ENCODE results near the gene ASMTL.
"Not testable (repeated sequence)": the region's sequence is repeated elsewhere in the genome, so short reads cannot be mapped to it uniquely, and the experiment has no call there.

DNA sequence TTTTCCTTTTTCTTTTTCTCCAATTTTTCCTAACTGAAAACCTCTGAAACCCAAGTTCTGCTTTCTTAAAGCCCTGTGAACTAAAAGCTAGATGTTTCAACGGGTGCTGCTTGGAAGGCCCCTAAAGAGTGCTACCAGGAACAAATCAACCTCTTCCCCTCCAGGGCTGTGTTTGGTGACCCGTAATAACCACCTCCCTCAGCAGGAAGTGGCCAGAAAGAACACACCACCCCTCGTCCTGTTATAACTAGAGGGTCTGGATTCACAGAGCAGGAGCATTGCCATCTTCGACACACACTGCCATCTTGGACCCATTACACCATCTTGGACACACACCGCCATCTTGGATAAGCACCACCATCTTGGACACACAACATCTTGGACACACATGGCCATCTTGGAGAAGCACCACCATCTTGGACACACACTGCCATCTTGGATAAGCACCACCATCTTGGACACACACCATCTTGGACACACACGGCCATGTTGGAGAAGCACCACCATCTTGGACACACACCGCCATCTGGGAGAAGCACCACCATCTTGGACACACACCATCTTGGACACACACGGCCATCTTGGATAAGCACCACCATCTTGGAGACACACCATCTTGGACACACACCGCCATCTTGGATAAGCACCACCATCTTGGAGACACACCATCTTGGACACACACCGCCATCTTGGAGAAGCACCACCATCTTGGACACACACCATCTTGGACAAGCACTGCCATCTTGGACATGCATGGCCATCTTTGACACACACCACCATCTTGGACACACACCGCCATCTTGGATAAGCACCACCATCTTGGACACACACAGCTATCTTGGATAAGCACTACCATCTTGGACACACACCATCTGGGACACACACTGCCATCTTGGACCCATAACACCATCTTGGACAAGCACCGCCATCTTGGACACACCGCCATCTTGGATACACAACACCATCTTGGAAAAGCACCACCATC is 5.4 kb downstream of the ASMTL start:
- not testable (repeated sequence) for TF ChIP-seq CTCF, POLR2A (IDR thresholded peaks at IDR 0.05)
